B cell (primary cell): ENCODE data around the gene XXYLT1.

ENCODE experiments used
- EZH2 ChIP-seq: IDR thresholded peaks from 2 replicates; pipeline ENCODE4 v1.6.1; 2012; ENCODE audit warnings: borderline replicate concordance, low read depth, mild to moderate bottlenecking, moderate library complexity, low read length; ENCODE audit not compliant: insufficient read depth, poor library complexity, severe bottlenecking
- TF ChIP-seq, protein P1 (sequence below): fragments of 200-600 bp; IDR thresholded peaks from one replicate; pipeline ENCODE4 v1.8.0; 2022; ENCODE audit warnings: antibody characterized with exemption, mild to moderate bottlenecking

DNA sequence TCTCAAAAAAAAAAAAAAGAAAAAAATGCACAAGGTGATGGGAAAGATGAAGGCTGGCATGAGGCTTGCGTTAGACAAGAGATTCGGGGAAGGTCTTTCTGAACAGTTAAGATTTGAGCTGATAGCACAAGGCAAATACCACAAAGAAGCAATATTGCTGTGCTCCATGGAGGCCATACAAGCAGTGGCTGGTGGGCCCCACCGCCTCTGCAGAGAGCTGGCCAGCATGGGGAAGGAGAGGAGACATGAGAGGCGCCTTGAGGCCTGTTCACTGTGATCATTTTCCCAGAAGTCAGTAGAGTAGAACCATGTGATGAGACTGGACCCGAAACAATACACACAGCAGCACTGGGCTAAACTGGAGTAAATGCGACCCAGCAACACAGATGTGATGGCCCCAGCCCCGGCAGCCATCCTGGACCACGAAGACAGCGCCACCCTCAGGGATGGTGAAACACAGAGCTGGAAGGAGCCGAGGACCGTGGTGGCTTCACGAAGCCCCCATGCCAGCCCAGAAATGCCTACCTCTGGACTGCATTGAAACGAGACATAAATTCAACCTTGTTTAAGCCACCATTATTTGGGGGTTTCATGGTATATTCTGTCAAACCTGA is 5.5 kb downstream of the XXYLT1 start:
- TF ChIP-seq, protein P1, sequence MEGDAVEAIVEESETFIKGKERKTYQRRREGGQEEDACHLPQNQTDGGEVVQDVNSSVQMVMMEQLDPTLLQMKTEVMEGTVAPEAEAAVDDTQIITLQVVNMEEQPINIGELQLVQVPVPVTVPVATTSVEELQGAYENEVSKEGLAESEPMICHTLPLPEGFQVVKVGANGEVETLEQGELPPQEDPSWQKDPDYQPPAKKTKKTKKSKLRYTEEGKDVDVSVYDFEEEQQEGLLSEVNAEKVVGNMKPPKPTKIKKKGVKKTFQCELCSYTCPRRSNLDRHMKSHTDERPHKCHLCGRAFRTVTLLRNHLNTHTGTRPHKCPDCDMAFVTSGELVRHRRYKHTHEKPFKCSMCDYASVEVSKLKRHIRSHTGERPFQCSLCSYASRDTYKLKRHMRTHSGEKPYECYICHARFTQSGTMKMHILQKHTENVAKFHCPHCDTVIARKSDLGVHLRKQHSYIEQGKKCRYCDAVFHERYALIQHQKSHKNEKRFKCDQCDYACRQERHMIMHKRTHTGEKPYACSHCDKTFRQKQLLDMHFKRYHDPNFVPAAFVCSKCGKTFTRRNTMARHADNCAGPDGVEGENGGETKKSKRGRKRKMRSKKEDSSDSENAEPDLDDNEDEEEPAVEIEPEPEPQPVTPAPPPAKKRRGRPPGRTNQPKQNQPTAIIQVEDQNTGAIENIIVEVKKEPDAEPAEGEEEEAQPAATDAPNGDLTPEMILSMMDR = no peak
- TF ChIP-seq EZH2 = no peak
